ENCODE data around the gene GRK5.

DNA sequence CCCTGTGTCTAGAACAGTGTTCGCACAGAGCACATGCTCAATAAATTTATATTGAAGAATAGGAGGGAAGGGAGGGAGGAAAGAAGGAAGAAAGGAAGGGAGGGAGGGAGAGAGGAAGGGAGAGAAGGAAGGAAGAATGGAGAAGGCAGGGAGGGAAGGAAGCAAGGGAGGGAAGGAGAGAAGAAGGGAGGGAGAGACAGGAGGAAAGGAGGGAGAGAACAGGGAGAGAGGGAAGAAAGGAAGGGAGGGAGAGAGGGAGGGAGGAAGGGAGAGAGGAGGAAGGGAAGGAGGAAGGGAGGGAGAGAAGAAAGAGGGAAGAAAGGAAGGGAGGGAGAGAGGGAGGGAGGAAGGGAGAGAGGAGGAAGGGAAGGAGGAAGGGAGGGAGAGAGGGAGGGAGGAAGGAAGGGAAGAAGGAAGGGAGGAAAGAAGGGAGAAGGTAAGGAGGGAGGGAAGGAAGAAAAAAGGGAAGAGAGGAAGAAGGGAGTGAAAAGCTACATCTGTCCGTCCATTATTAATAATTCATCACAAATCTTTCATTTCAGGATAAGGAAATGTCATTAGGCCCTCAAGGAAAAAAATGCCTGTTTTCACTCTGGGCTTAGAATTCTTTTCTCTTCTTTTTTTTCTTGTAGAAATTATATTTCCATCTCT, 79.7 kb downstream of the GRK5 start:
- TF ChIP-seq, protein P1, sequence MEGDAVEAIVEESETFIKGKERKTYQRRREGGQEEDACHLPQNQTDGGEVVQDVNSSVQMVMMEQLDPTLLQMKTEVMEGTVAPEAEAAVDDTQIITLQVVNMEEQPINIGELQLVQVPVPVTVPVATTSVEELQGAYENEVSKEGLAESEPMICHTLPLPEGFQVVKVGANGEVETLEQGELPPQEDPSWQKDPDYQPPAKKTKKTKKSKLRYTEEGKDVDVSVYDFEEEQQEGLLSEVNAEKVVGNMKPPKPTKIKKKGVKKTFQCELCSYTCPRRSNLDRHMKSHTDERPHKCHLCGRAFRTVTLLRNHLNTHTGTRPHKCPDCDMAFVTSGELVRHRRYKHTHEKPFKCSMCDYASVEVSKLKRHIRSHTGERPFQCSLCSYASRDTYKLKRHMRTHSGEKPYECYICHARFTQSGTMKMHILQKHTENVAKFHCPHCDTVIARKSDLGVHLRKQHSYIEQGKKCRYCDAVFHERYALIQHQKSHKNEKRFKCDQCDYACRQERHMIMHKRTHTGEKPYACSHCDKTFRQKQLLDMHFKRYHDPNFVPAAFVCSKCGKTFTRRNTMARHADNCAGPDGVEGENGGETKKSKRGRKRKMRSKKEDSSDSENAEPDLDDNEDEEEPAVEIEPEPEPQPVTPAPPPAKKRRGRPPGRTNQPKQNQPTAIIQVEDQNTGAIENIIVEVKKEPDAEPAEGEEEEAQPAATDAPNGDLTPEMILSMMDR (IDR thresholded peaks at IDR 0.05; ENCODE audit: low read depth, low read length, poor library complexity, severe bottlenecking) = no peak
- TF ChIP-seq EZH2phosphoT487 (IDR thresholded peaks at IDR 0.05; ENCODE audit: borderline replicate concordance, low read length) = no peak
